DND-41 (cell line): ENCODE data around the gene RNF135.

ENCODE experiments used
- CTCF ChIP-seq: IDR thresholded peaks from 2 replicates; pipeline ENCODE4 v1.5.1; 2012; ENCODE audit warnings: borderline replicate concordance, low read length, moderate library complexity, mild to moderate bottlenecking; ENCODE audit not compliant: poor library complexity, severe bottlenecking; ENCODE audit errors: extremely low read depth
- EZH2 ChIP-seq: IDR thresholded peaks from 3 replicates; pipeline ENCODE4 v1.6.1; 2012; ENCODE audit warnings: borderline replicate concordance, low read depth, mild to moderate bottlenecking, moderate library complexity, low read length, inconsistent platforms; ENCODE audit not compliant: severe bottlenecking

- TF ChIP-seq CTCF (no peak), EZH2 (no peak)
Observed at GRCh38 chr17:30939051-30939689, 31.7 kb upstream of the RNF135 start.
